ENCODE results near the gene TBKBP1.
A peak's percentile ranks its signal among the peaks of the same experiment; 100 is the strongest.
"Not testable (repeated sequence)": the region's sequence is repeated elsewhere in the genome, so short reads cannot be mapped to it uniquely, and the experiment has no call there.

TBKBP1 gene

GRCh38 chr17:47682138-47682537, 11.8 kb upstream of the TBKBP1 start:
- no peak for DNase-seq

- not testable (repeated sequence) for DNase-seq
Observed at GRCh38 chr17:47682727-47683126, 11.2 kb upstream of the TBKBP1 start.

- DNase-seq = no peak
Observed at GRCh38 chr17:47684025-47684424, 9.9 kb upstream of the TBKBP1 start.

- DNase-seq = peak; percentile 23
Observed at GRCh38 chr17:47684535-47685193, 9.3 kb upstream of the TBKBP1 start.

GRCh38 chr17:47685556-47686275, 8.2 kb upstream of the TBKBP1 start:
- DNase-seq = peak; percentile 10

- no peak for DNase-seq
Observed at GRCh38 chr17:47686276-47686635, 7.7 kb upstream of the TBKBP1 start.

GRCh38 chr17:47686664-47687327, 7.2 kb upstream of the TBKBP1 start:
- peak; percentile 21 for DNase-seq

GRCh38 chr17:47687328-47687690, 6.7 kb upstream of the TBKBP1 start:
- peak; percentile 12 for DNase-seq

GRCh38 chr17:47687748-47688147, 6.2 kb upstream of the TBKBP1 start:
- peak; percentile 24 for DNase-seq

GRCh38 chr17:47690121-47690520, 3.8 kb upstream of the TBKBP1 start:
- DNase-seq = no peak

GRCh38 chr17:47692137-47692894, 1.6 kb upstream of the TBKBP1 start:
- DNase-seq = no peak

- DNase-seq = no peak
Observed at GRCh38 chr17:47692895-47693730, 848 bp upstream of the TBKBP1 start.

GRCh38 chr17:47694581-47695428, 844 bp downstream of the TBKBP1 start:
- DNase-seq = peak; percentile 73

GRCh38 chr17:47695429-47696376, 1.7 kb downstream of the TBKBP1 start:
- DNase-seq = no peak

GRCh38 chr17:47696717-47697642, 3.0 kb downstream of the TBKBP1 start:
- DNase-seq = no peak

- no peak for DNase-seq
Observed at GRCh38 chr17:47697906-47698711, 4.1 kb downstream of the TBKBP1 start.

GRCh38 chr17:47698749-47699535, 5.0 kb downstream of the TBKBP1 start:
- peak; percentile 97 for DNase-seq

GRCh38 chr17:47699536-47699840, 5.5 kb downstream of the TBKBP1 start:
- DNase-seq = no peak
